ENCODE results near the gene DSE.
"Not testable (repeated sequence)": the region's sequence is repeated elsewhere in the genome, so short reads cannot be mapped to it uniquely, and the experiment has no call there.

Gene DSE

DNA sequence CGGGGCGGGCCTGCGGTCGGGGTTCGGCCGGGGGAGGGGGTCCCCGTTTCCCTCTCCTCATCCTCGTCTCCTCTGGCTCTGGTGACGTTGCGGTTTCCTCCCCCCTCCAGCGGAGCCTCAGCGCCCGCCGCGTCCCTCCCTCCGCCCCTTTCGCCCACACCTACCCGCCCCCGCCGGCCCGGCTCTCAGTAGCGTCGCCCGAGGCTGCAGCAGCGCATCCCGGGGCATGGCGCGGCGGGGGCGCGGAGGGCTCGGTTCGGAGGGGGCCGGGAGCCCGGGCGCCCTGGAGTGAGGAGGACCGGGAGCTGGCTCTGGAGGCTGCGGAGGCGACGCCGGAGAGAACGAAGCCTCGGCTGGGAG, at the start of gene DSE:
Gene DSE, plus strand, starts transcription at position 188 of the 360 bp plus-strand sequence. CDS start 28,304 bp downstream, outside the sequence.
- DNase-seq (ENCODE audit: low read depth): peak; percentile 42

DNA sequence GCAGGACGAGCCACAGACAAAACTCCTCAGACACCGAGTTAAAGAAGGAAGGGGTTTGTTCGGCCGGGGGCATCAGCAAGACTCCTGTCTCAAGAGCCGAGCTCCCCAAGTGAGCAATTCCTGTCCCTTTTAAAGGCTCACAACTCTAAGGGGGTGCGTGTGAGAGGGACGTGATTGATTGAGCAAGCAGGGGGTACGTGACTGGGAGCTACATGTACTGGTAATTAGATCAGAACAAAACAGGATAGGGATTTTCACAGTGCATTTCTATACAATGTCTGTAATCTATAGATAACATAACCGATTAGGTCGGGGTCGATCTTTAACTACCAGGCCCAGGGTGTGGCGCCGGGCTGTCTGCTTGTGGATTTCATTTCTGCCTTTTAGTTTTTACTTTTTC, 48.8 kb upstream of the DSE start:
- DNase-seq (ENCODE audit: low read depth): not testable (repeated sequence)

DNA sequence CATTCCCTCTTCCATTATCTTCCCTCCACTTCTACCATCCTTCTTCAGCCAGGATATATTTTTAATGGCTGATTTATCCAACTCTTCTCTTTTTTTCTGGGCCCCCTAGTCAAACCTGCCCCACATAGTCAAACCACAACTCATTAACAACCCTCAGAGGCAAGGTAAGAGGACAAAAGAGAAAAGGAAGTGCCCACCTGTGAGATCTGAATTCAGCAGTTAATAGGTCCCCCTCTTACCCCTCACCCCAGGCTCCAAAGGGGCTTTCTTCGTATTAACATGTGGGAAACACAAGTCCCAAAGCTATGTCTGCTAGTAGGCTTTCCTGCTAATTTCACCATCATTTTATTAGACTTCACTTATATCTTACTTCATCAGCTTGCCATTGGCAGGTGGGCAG, 46.9 kb upstream of the DSE start:
- no peak for DNase-seq (ENCODE audit: low read depth)

DNA sequence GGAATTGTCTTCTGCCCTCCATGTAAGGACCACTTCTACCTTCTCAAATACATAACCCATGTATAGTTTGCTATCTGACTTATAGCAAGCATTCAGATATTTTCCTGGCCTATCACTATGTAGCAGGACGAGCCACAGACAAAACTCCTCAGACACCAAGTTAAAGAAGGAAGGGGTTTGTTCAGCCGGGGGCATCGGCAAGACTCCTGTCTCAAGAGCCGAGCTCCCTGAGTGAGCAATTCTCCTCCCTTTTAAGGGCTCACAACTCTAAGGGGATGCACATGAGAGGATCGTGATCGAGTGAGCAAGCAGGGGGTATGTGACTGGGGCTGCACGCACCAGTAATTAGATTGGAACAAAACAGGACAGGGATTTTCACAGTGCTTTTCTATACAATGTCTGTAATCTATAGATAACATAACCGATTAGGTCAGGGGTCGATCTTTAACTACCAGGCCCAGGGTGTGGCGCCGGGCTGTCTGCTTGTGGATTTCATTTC, 45.1 kb upstream of the DSE start:
- DNase-seq (ENCODE audit: low read depth): not testable (repeated sequence)

DNA sequence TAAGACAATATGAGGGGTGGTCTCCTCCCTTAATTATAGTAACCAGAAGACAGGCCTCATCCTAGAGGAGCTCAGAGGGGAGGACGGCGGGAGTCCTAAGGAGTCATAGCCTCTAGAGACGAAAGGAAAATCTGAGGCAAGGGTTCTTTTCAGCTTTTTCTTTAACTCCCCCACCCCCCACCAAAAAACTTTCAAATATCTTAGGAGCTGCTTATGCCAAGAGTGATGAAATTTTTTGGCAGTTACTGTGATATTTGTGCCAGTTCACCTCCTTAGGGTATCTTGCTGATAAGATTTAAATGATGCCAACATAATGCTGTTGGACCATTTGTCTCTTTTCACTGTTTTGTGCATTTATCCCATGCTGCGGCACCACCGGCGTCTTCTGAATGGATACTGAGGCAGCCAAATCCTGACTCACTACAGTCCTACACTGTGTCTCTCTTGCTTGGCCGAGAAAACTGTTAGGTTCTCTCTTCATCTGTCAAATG, 44.5 kb upstream of the DSE start:
- no peak for DNase-seq (ENCODE audit: low read depth)

DNA sequence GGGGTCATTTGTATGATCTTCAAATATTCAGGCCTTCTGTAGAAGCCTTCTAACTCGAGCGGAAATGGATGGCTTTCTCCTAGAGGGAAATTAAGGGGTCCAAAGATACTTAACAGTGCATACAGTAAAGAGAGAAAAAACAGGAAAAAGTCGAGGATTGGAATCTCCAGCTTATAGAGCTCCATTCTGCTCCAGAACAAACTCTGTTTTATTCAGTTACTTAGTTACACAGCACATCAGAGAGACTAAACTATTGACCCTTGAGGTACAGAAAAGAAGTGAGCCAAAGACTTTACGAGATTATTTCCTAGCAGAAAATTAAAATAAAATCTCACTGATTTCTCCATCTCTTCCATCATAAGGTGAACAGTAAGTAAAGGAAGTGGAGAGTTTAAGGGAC, 43.8 kb upstream of the DSE start:
- DNase-seq (ENCODE audit: low read depth): no peak

DNA sequence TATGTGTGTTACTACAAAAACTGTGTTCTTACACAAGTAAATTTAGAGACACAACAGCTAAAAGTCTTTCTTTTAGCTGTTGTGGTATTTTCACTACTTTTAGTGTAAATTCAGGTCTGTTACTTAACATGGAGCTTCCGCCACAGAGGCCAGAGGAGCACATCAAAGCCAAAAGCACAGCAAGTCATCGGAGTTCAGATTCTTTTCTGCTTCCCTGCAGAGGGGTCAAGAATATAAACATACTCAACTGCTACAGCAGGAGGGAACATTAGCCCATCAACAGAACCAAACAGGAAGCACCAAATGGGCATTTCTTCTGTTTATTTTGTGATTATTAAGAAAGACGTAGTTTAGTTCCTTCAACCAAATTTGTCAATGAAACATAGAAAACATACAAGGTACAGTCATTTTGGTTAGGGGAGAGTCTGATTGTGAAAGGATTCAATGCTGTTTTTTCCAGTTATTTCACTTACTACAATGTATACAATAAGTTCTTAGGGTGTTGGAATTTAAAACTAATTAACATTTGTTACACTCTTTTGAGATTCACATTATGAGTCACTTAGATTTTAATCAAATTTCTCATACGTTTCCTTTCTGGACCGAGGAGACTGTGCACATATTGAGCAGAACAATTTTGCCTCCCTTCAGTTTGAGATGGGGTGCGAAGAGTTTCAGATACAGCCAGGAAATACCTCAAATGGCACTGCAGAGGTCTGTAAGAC, 42.8 kb upstream of the DSE start:
- no peak for DNase-seq (ENCODE audit: low read depth)

DNA sequence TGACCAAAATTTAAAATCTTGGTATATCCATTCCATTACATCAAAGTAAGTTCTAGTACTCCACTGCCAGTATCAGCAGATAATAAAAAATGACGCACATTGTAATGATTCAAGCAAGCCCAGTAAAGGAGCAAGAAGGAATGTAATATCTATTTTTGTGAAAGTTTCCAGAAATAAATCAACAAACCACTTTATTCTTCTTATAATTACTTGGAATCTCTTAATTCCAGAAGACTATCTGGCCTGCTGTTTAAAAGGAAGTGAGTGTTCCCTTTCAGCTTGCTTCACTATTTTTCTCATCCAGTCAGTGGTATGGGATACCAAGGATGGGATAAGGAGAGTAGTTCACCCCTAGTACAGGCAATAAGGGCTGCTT, 42.2 kb upstream of the DSE start:
- no peak for DNase-seq (ENCODE audit: low read depth)

DNA sequence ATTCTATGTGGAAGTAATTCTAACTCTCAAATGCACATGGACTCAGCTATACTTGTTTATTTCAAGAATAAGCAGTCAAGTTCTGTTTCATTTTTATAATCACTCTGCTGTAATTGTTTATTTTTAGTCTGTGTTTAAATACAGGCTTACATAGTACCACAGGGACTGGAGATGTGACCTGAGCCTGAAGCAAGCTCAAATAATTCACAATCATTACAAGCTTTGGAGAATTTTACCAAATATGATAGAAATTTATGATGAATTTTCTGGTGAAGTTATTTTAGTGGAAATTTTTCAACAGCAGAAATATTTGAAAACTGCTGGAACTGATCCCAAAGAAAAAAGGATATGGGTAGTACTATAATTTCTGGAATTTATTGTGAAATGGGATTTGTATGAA, 41.6 kb upstream of the DSE start:
- DNase-seq (ENCODE audit: low read depth): no peak

DNA sequence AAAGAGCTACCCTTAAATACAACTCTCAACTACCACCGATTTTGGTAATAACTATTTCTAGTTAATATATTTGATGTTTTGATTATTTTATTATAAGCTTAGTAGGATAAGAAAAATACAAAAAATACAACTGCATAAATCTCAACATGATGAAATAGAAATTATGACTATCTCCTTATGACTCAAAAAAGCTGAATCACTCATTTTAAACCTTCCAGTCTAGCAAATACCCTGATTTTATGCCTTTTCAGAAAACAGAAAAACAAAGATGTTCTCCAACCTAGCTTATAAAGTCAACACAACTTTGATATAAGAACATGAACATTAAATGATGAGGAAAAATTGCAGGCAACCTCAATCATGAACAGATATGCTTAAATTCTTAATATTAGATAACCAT, 40.2 kb upstream of the DSE start:
- no peak for DNase-seq (ENCODE audit: low read depth)

DNA sequence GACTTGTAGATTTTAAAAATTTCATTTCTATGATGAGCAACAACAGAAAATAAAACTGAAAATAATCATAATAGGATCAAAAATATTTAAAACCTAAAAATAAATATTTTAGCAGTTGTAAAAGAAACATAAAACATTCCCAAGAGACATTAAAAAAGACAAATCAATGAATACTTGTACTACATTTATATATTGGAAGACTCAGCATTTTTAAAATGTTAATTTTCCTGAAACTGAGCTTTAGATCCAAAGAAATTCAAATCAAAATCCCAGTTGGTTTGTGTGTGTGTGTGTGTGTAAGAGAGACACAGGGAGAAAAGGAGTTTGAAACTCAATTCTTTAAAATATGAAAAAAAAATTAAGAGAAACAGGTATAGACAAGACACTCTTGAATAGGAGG, 38.7 kb upstream of the DSE start:
- DNase-seq (ENCODE audit: low read depth): no peak

DNA sequence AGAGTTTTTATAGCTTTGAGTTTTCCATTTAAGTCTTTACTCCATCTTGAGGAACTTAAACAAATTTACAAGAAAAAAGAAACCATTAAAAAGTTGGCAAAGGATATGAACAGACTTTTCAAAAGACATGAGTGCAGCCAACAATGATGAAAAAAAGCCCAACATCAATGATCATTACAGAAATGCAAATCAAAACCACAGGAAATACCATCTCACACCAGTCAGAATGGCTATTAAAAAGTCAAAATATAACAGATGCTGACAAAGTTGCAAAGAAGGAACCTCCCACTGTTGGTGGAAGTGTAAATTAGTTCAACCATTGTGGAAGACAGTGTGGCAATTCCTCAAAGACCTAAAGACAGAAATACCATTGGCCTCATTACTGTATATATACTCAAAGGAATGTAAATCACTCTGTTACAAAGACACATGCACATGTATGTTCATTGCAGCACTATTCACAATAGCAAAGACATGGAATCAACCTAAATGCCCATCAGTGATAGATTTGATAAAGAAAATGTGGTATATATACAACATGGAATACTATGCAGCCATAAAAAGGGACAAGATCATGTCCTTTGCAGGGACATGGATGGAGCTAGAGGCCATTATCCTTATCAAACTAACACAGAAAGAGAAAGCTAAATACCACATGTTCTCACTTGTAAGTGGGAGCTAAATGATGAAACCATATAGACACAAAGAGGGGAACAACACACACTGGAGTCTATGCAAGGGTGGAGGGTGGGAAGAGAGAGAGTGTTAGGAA, 35.9 kb upstream of the DSE start:
- DNase-seq (ENCODE audit: low read depth): not testable (repeated sequence)

DNA sequence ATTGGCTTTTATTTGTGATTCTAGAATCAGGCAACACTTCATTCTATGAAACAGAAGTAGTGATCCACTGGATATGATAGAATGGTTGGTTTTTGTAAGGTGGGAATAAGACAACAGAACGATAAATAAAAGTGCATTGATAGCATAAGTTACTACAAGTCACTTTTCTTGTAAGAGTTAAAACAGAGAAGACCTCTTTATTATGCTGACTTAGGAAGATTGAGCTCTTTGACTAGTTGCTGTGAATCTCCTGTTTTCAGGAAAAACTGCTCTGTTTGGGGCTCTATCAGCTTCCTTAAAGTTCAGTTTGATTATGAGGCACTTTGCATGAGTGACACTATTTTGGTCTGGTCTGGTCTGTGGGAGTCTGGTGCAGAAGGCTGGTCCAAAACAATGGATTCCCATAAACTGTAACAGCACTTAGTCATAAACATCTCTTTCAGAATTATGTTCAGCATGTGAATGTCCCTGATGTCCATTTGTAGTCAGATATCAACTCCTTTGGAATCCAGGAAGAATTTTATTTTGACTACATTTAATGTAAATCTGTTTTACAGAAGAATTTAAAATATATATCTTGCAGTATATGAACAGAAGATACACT, 35.0 kb upstream of the DSE start:
- no peak for DNase-seq (ENCODE audit: low read depth)

DNA sequence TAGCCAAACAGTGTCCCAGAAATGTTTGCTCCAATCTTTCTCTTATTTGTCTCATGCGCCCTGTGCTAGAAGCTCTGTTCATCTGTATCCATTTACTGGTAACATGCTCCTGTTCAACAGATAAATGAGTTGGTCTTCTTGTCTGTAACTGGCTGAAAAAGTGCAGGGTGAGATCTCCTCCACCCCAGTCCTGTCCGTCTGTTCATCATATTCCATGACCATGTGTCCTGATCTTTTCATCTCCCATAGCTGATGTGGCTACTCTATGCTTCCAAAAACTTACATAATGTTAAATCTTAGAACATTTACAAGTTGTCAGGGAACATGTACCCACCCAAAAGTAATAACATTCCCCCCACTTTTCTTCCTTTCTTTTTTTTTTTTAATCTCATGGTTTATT, 31.8 kb upstream of the DSE start:
- DNase-seq (ENCODE audit: low read depth): no peak

DNA sequence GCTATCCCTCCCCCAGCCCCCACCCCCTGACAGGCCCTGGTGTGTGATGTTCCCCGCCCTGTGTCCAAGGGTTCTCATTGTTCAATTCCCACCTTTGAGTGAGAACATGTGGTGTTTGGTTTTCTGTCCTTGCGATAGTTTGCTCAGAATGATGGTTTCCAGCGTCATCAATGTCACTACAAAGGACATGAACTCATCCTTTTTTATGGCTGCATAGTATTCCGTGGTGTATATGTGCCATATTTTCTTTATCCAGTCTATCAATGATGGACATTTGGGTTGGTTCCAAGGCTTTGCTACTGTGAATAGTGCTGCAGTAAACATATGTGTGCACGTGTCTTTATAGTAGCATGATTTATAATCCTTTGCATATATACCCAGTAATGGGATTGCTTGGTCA, 30.1 kb upstream of the DSE start:
- DNase-seq (ENCODE audit: low read depth): not testable (repeated sequence)

DNA sequence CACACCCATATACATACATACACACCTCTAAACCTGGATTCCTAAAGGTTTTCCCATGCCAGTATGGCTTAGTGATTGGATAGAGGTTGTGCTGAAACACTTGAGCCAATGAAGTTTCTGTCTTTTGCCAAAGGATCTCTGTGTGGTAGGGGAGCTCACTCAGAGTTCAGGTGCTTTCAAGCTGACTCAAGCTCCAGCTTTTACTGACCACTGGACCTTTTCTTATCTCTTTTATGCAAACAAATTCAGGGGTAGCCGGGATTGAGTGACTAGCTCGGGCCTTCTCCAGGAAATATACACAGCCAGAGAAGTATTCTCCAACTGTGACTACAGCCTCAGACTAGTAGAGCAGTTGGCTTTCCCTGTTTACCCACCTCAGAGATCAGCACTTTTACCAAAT, 21.5 kb upstream of the DSE start:
- no peak for DNase-seq (ENCODE audit: low read depth)

DNA sequence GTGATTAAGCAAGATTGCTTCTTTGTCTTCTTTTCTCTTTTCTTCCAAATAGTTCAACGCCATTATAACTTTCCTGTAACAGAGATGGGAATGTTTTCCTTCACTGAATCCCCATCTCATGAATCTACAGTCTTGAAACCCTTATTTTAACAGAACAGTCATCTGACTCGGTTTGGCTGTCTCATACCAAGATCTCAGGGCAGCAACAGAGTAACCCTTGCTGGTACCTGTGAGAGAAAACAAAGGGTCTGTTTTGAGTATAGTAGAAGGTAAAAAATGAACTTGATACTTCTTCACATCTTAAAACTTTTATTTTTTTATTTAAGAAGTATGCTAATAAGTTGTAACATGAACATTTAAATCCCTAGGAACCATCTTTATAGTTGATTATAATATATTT, 19.6 kb upstream of the DSE start:
- no peak for DNase-seq (ENCODE audit: low read depth)

DNA sequence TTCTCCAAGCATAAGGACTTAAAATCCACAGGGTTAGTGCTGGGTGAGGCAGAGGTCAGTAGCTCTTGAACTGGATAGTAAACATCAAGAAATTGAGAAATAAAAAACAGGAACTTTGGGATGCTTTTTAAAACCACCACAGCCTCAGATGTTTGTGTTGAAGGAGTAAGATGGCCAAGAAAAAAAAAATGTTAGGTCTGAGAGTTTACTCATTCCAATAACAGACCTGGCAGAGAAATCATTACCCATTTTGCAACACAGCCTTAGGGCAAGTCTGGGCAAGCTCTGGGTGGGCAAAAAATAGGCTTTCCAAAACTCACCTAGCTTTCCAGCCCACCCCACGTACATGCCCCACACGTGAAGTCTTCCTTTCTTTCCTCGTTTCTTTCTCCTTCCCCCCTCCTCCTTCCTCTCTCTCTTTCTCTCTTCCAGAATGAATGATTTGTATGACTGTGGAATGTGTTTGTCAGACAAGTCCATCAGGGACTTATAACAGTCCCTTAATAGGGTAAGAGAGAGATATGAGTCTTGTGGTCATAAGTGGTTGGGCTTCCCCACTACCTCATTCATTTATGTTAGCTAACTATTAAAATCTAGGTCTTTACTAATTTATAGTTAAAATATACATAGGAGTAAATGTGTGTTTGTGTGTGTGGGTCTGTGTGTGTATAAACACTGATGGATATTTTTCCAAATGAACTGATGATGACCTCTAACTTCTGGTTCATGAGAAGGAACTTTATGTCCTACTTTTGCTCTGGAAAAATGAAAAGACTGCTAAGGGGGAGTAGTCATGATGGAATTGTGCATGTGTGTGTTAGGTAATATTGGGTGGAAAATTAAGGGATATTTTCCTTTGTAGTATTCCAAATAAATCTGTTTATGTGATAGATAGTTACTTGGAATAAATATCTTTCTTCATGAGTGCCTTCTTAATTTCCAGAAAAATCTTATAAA, 18.0 kb upstream of the DSE start:
- no peak for DNase-seq (ENCODE audit: low read depth)

DNA sequence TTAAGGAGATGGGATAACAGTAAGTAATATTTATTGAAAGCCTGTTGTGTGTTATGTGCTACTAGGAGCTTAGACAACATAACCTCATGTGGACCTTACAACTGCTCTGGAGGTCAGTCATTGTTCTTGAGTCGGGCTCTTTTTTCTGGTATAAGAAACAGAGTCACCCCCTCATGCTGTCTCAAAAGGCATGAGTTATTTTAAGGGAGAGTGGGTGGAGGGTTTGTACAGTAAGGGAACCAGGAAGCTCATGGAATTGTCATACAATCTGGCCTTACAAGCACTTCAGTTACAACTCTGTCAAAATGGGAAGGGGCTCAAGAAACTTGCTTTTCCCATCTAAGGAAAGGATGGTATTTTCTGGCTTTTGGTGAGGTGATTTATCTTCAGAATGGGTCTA, 16.5 kb upstream of the DSE start:
- no peak for DNase-seq (ENCODE audit: low read depth)

DNA sequence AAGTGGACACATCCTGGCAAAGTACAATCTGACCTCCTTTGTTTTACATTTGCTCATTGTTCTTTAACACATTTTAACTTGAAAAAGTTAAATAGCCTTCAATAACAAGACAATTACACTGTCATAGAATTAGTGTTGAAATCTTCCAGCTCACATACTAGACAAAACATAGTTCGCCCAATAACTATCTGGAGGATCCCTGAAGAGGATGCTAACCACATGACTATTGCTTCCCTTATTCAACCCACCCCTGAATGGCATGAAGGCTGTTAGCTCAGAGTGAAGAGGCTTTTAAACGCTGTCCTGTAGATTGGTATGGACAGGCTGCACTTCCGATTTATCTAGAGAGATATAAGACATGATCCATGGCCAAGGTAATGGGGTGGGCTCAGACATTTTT, 15.0 kb upstream of the DSE start:
- DNase-seq (ENCODE audit: low read depth): no peak

DNA sequence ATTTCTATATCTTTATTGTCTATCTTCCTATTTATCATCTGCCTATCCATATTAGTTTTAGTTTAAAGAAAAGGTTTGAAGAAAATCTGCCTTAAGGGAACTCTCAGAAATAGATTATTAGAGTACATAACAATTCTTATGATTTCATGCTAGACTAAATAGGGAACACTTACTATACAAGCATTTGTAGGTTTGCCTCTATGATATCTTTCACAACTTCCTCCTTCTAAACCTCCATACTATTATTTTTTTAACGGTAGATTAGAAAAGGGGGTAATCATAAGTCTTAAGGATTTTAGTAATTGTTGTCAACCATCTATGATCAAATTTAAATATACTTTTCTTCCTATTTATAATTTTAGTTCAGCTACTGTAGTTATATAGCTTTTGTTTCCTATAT, 11.6 kb upstream of the DSE start:
- DNase-seq (ENCODE audit: low read depth): no peak

DNA sequence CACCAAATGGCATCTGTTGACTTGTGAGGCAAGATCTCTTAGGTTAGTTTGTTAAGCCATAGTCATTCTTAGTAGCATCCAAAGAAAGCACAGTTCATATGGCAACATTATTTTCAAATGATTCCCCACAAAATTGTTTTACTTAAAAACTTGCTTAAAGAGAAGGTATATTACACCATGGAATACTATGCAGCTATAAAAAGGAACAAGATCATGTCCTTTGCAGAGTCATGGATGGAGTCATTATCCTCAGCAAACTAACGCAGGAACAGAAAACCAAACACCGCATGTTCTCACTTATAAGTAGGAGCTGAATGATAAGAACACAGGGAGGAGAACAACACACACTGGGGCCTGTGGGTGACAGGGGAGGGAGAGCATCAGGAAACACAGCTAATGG, 10.9 kb upstream of the DSE start:
- no peak for DNase-seq (ENCODE audit: low read depth)
